Nucleus accumbens (tissue), 56 donors: Measurements from ENCODE around the gene PSMD8.
A peak's percentile ranks its signal among the peaks of the same experiment; 100 is the strongest.

Experiments
- DNase-seq, 56 donors: peaks; one replicate each; lab custom pipeline; 2025; lab: John Stamatoyannopoulos, UW

PSMD8 gene

DNA sequence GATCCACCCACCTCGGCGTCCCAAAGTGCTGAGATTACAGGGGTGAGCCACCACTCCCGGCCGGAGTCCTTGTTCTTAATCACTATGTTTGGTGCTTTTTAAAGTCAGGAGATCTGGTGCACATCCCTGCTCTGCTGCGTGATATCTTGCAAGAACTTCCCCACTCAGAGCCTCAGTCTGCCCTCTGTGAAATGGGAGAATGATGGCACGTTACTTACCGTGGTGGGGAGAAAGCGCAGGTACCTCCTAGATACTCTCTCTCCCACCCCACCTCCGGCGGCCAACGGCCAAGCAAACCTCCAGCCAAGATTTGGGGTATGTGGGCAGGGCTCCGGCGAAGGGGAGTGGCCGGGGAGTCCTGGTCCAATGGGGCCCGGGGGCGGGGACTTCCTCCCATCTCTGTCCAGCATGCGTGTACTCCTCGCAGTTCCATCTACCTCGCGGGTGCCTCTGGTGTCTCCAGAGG is 58.9 kb downstream of the PSMD8 start, which contains the start of gene RYR1:
RYR1 (plus strand) TSS at position 424 of the 466 bp plus-strand sequence. CDS start 139 bp downstream, outside the sequence.
- peak in 38 of 56 donors; percentile 2 to 72 (median 20) for DNase-seq
